OCI-LY1 (cell line): ENCODE measurements around the gene PLEKHA8.
"Not testable (repeated sequence)": the region's sequence is repeated elsewhere in the genome, so short reads cannot be mapped to it uniquely, and the experiment has no call there.

Experiments used
- H2AFZ ChIP-seq: fragments of 200-600 bp; sonication (generic), shearing (Covaris generic); 2 replicates; pipeline ENCODE4 v1.6.0; 2014; ENCODE audit warnings: antibody characterized with exemption, mild to moderate bottlenecking, low read length
- H3F3A ChIP-seq: fragments of 200-600 bp; sonication (generic), shearing (Covaris generic); 2 replicates; pipeline ENCODE4 v1.6.0; 2014; ENCODE audit warnings: mild to moderate bottlenecking, antibody characterized with exemption, low read length, moderate library complexity; ENCODE audit not compliant: insufficient read depth
- H3K27ac ChIP-seq: fragments of 200-600 bp; sonication (generic); 2 replicates; pipeline ENCODE4 v1.5.1; 2014; ENCODE audit warnings: low read length, mixed run types, mild to moderate bottlenecking, low read depth; ENCODE audit not compliant: poor library complexity, severe bottlenecking
- H3K27me3 ChIP-seq: fragments of 200-600 bp; sonication (generic); 2 replicates; pipeline ENCODE4 v1.6.0; 2014; ENCODE audit warnings: antibody characterized with exemption, mild to moderate bottlenecking, low read length, moderate library complexity; ENCODE audit not compliant: insufficient read depth
- H3K36me3 ChIP-seq: fragments of 200-600 bp; sonication (generic); 2 replicates; pipeline ENCODE4 v1.6.1; 2014; ENCODE audit warnings: mild to moderate bottlenecking, antibody characterized with exemption, low read length, moderate library complexity, mixed read lengths; ENCODE audit not compliant: insufficient read depth
- H3K4me1 ChIP-seq: fragments of 200-600 bp; sonication (generic); 2 replicates; pipeline ENCODE4 v1.5.1; 2014; ENCODE audit warnings: mild to moderate bottlenecking, low read length, moderate library complexity; ENCODE audit not compliant: insufficient read depth, severe bottlenecking
- H3K4me2 ChIP-seq: fragments of 200-600 bp; sonication (generic), shearing (Covaris generic); 2 replicates; pipeline ENCODE4 v1.6.1; 2014; ENCODE audit warnings: low read length
- H3K4me3 ChIP-seq: fragments of 200-600 bp; sonication (generic); 2 replicates; pipeline ENCODE4 v1.5.1; 2014; ENCODE audit warnings: low read length, low read depth, mild to moderate bottlenecking, mixed read lengths; ENCODE audit not compliant: poor library complexity, severe bottlenecking
- H3K79me2 ChIP-seq: fragments of 200-600 bp; shearing (Covaris generic); 2 replicates; pipeline ENCODE4 v1.6.1; 2016; ENCODE audit warnings: mixed run types, low read length, mixed read lengths; ENCODE audit not compliant: insufficient read depth
- H3K9ac ChIP-seq: fragments of 200-600 bp; sonication (generic), shearing (Covaris generic); 2 replicates; pipeline ENCODE4 v1.6.1; 2014; ENCODE audit warnings: mild to moderate bottlenecking, low read length, mixed read lengths
- H3K9me2 ChIP-seq: fragments of 200-600 bp; sonication (generic), shearing (Covaris generic); 2 replicates; pipeline ENCODE4 v1.6.1; 2014; ENCODE audit warnings: low read depth, mild to moderate bottlenecking, low read length, mixed read lengths
- H3K9me3 ChIP-seq: fragments of 200-600 bp; shearing (Covaris generic); 2 replicates; pipeline ENCODE4 v1.6.1; 2014; ENCODE audit warnings: low read length, mixed read lengths
- H4K20me1 ChIP-seq: fragments of 200-600 bp; sonication (generic), shearing (Covaris generic); 2 replicates; pipeline ENCODE4 v1.6.0; 2016; ENCODE audit warnings: mild to moderate bottlenecking, low read length; ENCODE audit not compliant: insufficient read depth
- EZH2 ChIP-seq: fragments of 200-600 bp; sonication (generic), shearing (Covaris generic); IDR thresholded peaks from 2 replicates; pipeline ENCODE4 v1.8.0; 2017; ENCODE audit warnings: borderline replicate concordance, mixed run types, mild to moderate bottlenecking, antibody characterized with exemption, low read length, moderate library complexity, mixed read lengths
- TF ChIP-seq, protein P1 (sequence below): fragments of 200-600 bp; sonication (generic), shearing (Covaris generic); IDR thresholded peaks from 2 replicates; pipeline ENCODE4 v1.5.1; 2017; ENCODE audit warnings: mild to moderate bottlenecking, antibody characterized with exemption, low read length, moderate library complexity, mixed read lengths

The PLEKHA8 gene

DNA sequence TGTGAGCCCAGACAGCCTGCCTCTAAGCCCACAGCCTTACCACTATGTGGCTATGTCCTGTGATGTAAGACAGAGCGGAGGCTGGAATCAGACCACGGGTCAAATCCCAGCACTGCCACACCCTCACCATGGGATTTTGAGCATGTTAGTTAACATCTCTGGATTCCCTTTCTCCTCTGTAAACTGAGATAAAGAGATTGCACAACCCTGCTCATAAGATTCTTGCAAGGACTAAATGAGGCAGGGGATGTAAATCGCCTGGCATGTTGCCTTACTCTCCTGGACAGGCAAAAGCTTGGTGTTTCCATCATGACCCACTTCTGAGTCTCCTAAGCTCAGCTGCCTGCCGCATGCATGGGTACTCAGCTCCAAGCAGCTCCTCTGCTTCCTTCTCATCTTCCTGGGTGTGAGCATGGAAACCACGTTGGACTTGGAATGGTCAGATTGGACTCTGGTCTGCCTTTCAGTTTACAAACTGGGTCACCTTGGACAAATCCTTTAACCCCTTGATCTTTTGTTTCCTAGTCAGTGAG lies 65.3 kb downstream of the PLEKHA8 start:
- Histone ChIP-seq H3K79me2 (no peaks in the 10 kb centered on the region), H3F3A (no peaks in the 10 kb centered on the region), H4K20me1 (no peaks in the 10 kb centered on the region), H3K9me2 (no peaks in the 10 kb centered on the region), H3K27ac (no peak overlapping the region), H3K4me1 (no peaks in the 10 kb centered on the region), H3K4me3 (no peak overlapping the region), H3K9me3 (no peaks in the 10 kb centered on the region), H3K36me3 (no peaks in the 10 kb centered on the region), H2AFZ (no peak overlapping the region), H3K27me3 (no peaks in the 10 kb centered on the region), H3K9ac (no peak overlapping the region), H3K4me2 (no peak overlapping the region)
- TF ChIP-seq, protein P1, sequence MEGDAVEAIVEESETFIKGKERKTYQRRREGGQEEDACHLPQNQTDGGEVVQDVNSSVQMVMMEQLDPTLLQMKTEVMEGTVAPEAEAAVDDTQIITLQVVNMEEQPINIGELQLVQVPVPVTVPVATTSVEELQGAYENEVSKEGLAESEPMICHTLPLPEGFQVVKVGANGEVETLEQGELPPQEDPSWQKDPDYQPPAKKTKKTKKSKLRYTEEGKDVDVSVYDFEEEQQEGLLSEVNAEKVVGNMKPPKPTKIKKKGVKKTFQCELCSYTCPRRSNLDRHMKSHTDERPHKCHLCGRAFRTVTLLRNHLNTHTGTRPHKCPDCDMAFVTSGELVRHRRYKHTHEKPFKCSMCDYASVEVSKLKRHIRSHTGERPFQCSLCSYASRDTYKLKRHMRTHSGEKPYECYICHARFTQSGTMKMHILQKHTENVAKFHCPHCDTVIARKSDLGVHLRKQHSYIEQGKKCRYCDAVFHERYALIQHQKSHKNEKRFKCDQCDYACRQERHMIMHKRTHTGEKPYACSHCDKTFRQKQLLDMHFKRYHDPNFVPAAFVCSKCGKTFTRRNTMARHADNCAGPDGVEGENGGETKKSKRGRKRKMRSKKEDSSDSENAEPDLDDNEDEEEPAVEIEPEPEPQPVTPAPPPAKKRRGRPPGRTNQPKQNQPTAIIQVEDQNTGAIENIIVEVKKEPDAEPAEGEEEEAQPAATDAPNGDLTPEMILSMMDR, result no peak
- no peak for TF ChIP-seq EZH2

DNA sequence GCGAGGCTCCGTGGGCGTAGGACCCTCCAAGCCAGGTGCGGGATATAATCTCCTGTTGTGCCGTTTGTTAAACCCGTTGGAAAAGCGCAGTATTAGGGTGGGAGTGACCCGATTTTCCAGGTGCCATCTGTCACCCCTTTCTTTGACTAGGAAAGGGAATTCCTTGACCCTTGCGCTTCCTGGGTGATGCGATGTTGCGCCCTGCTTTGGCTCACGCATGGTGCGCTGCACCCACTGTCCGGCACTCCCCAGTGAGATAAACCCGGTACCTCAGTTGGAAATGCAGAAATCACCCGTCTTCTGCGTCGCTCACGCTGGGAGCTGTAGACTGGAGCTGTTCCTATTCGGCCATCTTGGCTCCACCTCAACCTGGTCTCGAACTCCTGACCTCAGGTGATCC lies 70.4 kb downstream of the PLEKHA8 start:
- H3K27ac ChIP-seq, H4K20me1 ChIP-seq, H2AFZ ChIP-seq, H3K36me3 ChIP-seq, H3K79me2 ChIP-seq, H3K9me2 ChIP-seq, H3K4me2 ChIP-seq, H3K9me3 ChIP-seq, H3K27me3 ChIP-seq, H3K4me3 ChIP-seq, H3F3A ChIP-seq, H3K4me1 ChIP-seq, H3K9ac ChIP-seq: not testable (repeated sequence)

DNA sequence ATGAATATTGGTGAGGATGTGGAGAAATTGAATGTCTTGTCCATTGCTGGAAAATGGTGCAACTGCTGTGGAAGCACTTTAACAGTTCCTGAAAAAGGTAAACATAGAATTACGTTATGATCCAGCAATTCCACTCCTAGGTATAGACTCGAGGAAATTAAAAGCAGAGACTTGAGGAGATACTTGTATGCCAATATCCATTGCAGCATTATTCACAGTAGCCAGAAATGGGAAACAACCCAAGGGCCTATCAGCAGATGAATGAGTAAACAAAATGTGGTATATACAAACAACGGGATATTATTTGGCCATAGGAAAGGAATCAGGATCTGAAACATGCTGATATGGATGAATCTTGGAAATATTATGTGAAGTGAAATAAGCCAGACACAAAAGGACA lies 74.1 kb downstream of the PLEKHA8 start:
- H3K27ac ChIP-seq, result no peak overlapping the region
- no peaks in the 10 kb centered on the region for H3K9me3 ChIP-seq
- no peaks in the 10 kb centered on the region for H4K20me1 ChIP-seq
- H3F3A ChIP-seq, result no peaks in the 10 kb centered on the region
- H2AFZ ChIP-seq, result no peak overlapping the region
- H3K4me1 ChIP-seq, result no peaks in the 10 kb centered on the region
- no peaks in the 10 kb centered on the region for H3K27me3 ChIP-seq
- no peaks in the 10 kb centered on the region for H3K36me3 ChIP-seq
- H3K9me2 ChIP-seq, result no peaks in the 10 kb centered on the region
- H3K4me2 ChIP-seq, result no peak overlapping the region
- H3K4me3 ChIP-seq, result no peak overlapping the region
- H3K79me2 ChIP-seq, result no peaks in the 10 kb centered on the region
- H3K9ac ChIP-seq, result no peak overlapping the region
- TF ChIP-seq, protein P1, result no peak
- no peak for TF ChIP-seq EZH2

DNA sequence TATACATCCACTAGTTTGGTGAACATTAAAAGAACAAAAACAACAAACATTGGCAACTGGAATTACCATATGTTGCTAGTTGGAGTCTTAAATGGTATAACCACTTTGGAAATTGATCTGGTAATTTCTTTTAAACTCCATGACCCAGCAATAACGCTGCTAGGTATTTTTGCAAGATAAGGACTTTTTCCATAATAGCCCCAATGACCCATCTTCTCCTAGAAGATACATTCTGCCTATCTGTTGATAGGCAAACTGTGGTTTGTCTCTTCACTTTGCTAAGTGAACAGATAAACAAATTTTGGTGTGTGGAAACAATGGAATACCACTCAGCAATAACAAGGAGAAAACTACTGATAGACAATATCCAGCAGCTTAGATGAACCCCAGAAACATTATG lies 75.9 kb downstream of the PLEKHA8 start:
- Histone ChIP-seq H3K9me2 (no peaks in the 10 kb centered on the region), H3K4me1 (no peaks in the 10 kb centered on the region), H3K36me3 (no peaks in the 10 kb centered on the region), H3K79me2 (no peaks in the 10 kb centered on the region), H3F3A (no peaks in the 10 kb centered on the region), H4K20me1 (no peaks in the 10 kb centered on the region), H3K4me3 (no peak overlapping the region), H3K9me3 (peaks cover 2% of the 10 kb centered on the region; the same call in 1 of the 2 replicates), H3K4me2 (no peak overlapping the region), H3K9ac (no peak overlapping the region), H3K27me3 (no peaks in the 10 kb centered on the region), H2AFZ (no peak overlapping the region), H3K27ac (no peak overlapping the region)
- TF ChIP-seq, protein P1, result no peak
- no peak for TF ChIP-seq EZH2
